Stimulated activated CD4-positive, alpha-beta T cell treated with anti-CD3 and anti-CD28 coated beads, Interleukin-12 subunit alpha, Interleukin-12 subunit beta, amount 100 ng/mL, for 48 hours (primary cell): ENCODE measurements around the gene MT3.
A peak's percentile ranks its signal among the peaks of the same experiment; 100 is the strongest.
"Not testable (repeated sequence)": the region's sequence is repeated elsewhere in the genome, so short reads cannot be mapped to it uniquely, and the experiment has no call there.

Source experiments
- DNase-seq, 3 donors: peaks; one replicate each; pipeline ENCODE4 v3.0.0-alpha.2; 2020; ENCODE audit warnings: low read depth in 2 of 3, low spot score in 1 of 3

MT3 gene

GRCh38 chr16:56608876-56609462, 19.6 kb downstream of the MT3 start:
- no peak for DNase-seq

- DNase-seq: peak; percentile 60 to 71 (median 71)
Observed at GRCh38 chr16:56609463-56609921, 20.2 kb downstream of the MT3 start.

GRCh38 chr16:56610017-56610608, 20.8 kb downstream of the MT3 start:
- peak; percentile 63 to 77 (median 73) for DNase-seq

- DNase-seq: no peak
Observed at GRCh38 chr16:56610609-56611111, 21.3 kb downstream of the MT3 start.

- DNase-seq: no peak
Observed at GRCh38 chr16:56611281-56611833, 22.0 kb downstream of the MT3 start.

- no peak for DNase-seq
Observed at GRCh38 chr16:56613706-56614105, 24.4 kb downstream of the MT3 start.

- DNase-seq: no peak
Observed at GRCh38 chr16:56614549-56614991, 25.2 kb downstream of the MT3 start.

- no peak for DNase-seq
Observed at GRCh38 chr16:56615353-56615752, 26.0 kb downstream of the MT3 start.

- DNase-seq: no peak
Observed at GRCh38 chr16:56616608-56617211, 27.4 kb downstream of the MT3 start.

- DNase-seq: peak in 1 of 3 donors; percentile 52
Observed at GRCh38 chr16:56617212-56618085, 28.1 kb downstream of the MT3 start.

- no peak for DNase-seq
Observed at GRCh38 chr16:56618138-56618537, 28.8 kb downstream of the MT3 start.

GRCh38 chr16:56620339-56620897, 31.1 kb downstream of the MT3 start:
- no peak for DNase-seq

GRCh38 chr16:56621665-56622445, 32.5 kb downstream of the MT3 start:
- DNase-seq: not testable (repeated sequence)

- DNase-seq: not testable (repeated sequence)
Observed at GRCh38 chr16:56623184-56623583, 33.9 kb downstream of the MT3 start.

GRCh38 chr16:56623637-56624036, 34.3 kb downstream of the MT3 start:
- DNase-seq: no peak

- DNase-seq: peak in 2 of 3 donors; percentile 58 to 62
Observed at GRCh38 chr16:56625140-56625942, 36.0 kb downstream of the MT3 start, which contains the start of gene MT1E. Gene MT1E (plus strand): TSS chr16:56625781. CDS start chr16:56625852, 71 bp downstream.

- DNase-seq: no peak
Observed at GRCh38 chr16:56625943-56626654, 36.8 kb downstream of the MT3 start.

- DNase-seq: no peak
Observed at GRCh38 chr16:56626685-56627084, 37.4 kb downstream of the MT3 start.
